ENCODE data around the gene KCNV2. TPM values are rescaled to one million over a fixed set of nuclear protein-coding genes. Genes with fewer than 3 reads are reported as not detected.

KCNV2 gene
- total RNA-seq, result not detected

DNA sequence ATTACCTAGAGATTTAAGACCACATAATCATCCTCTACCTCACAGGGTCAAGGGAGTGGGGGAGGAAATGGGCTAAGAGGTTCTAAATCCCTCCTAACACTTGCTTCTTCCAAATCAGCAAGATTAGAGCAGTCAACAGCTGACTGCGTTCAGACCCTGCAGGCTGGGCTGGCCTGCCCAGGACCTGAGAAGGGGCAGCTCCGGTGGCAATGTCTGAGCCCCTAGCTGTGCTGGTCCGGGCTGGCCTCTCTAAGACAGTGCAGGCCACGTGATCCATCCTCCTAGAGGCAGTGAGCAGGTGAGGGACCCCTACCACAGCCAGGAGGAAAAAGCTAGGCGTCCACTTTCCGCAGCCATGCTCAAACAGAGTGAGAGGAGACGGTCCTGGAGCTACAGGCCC lies at the start of gene KCNV2:
TSS of gene KCNV2 (plus strand) at position 126 of the 400 bp plus-strand sequence. CDS start at position 356, 230 bp downstream.
- no peak within 1 kb of the TSS for H3K27ac Mint-ChIP-seq
- H3K4me1 Mint-ChIP-seq, result no peaks in the 10 kb centered on the region
- H3K27me3 Mint-ChIP-seq, result no peaks in the 10 kb centered on the region
- peaks cover 12% of the 10 kb centered on the region for H3K36me3 Mint-ChIP-seq
- no peak for ATAC-seq (ENCODE audit: low read depth)
- DNase-seq, result no peak
- no peak within 1 kb of the TSS for H3K4me3 Mint-ChIP-seq
- H3K9me3 Mint-ChIP-seq, result peaks cover 10% of the 10 kb centered on the region
- POLR2A ChIA-PET, result no interaction called here

DNA sequence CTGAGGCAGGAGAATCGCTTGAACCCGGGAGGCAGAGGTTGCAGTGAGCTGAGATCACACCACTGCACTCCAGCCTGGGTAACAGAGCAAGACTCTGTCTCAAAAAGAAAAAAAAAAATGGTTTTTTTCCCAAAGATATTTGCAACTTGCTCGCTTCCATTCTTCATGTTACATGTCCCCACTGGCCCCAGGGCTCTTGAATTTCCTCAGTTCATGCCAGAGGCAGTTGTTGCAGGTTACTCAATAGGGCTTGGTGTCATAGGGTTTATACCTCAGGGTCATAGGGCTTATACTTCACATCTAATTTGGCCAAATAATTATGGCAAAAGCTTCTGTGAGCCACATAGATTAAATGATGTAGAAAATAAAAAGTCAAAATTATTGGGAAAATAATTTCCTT lies 44.1 kb upstream of the KCNV2 start:
- ATAC-seq (ENCODE audit: low read depth) (no peak), DNase-seq (no peak)
- Mint-ChIP-seq H3K4me3 (no peak overlapping the region), H3K9me3 (no peaks in the 10 kb centered on the region), H3K36me3 (no peaks in the 10 kb centered on the region), H3K4me1 (no peaks in the 10 kb centered on the region), H3K27ac (no peak overlapping the region), H3K27me3 (peaks cover 5% of the 10 kb centered on the region)
- POLR2A ChIA-PET, result no interaction called here

DNA sequence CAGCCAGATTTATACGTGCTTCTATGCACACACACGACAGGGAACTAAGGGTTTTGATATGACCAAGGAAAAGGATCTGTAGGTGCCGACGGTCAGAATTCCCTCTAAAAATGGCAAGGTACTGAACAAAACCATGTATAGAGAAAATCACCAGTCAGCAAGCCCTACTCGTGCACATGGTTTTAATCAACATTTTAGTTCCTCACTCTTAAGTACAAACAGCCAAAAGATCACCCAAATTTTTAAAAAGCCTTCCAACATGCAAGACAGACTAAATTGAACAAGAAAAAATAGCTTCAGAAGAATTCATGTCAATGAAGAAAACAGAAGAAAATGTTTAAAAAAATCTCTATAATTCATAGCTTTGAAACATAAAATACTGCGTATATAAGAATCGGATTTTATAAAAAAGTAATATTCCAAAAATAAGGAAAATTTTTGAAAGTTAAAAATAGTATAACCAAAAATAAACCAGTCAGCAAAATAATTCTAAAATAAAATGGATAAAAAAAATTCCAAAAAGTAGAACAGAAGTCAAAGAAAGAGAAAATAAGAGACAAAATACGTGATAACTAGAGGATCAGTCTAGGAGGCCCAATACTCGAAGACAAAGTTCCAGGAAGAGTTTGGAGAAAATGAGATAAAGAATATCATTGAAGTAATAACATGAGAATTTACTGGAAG lies 43.0 kb upstream of the KCNV2 start:
- peaks cover 6% of the 10 kb centered on the region for H3K27me3 Mint-ChIP-seq
- no peaks in the 10 kb centered on the region for H3K36me3 Mint-ChIP-seq
- DNase-seq (no peak), ATAC-seq (ENCODE audit: low read depth) (no peak)
- H3K4me3 Mint-ChIP-seq, result no peak overlapping the region
- no peaks in the 10 kb centered on the region for H3K4me1 Mint-ChIP-seq
- POLR2A ChIA-PET, result no interaction called here
- H3K27ac Mint-ChIP-seq, result no peak overlapping the region
- no peaks in the 10 kb centered on the region for H3K9me3 Mint-ChIP-seq

DNA sequence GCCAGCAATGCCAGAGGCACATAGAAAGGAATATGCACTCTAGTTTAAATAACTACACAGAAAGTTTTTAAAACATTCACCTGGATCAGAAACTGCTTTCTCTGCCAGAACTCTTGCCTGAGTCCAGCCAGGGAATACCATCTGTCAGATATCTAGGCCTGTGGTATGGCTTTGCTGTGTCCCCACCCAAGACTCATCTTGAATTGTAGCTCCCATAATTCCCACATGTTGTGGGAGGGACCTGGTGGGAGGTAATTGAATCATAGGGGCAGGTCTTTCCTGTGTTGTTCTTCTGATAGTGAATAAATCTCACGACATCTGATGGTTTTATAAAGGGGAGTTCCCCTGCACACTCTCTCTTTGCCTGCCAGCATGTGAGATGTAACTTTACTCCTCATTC lies 41.5 kb upstream of the KCNV2 start:
- no peaks in the 10 kb centered on the region for H3K36me3 Mint-ChIP-seq
- no peaks in the 10 kb centered on the region for H3K4me1 Mint-ChIP-seq
- DNase-seq, result no peak
- H3K27ac Mint-ChIP-seq, result no peak overlapping the region
- no peak for ATAC-seq (ENCODE audit: low read depth)
- no peaks in the 10 kb centered on the region for H3K9me3 Mint-ChIP-seq
- POLR2A ChIA-PET, result no interaction called here
- no peak overlapping the region for H3K4me3 Mint-ChIP-seq
- H3K27me3 Mint-ChIP-seq, result peaks cover 8% of the 10 kb centered on the region

DNA sequence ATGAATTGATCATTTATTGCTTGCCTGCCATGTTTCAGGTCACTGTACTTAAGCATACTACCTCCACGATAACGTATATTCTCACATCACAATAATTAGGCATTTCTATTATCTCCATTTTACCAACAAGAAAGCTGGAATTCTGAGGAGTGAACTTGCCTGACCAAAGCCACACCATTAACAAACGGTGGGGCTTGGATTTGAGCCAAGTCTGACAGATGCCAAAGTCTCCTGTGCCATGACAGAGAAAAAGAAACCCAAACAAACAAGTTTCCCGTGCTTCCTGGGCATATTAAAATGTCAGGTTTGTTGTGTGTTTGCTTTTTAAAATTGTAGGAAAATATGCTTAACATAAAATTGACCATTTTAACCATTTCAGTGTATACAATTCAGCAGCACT lies 40.8 kb upstream of the KCNV2 start:
- Mint-ChIP-seq H3K27me3 (peaks cover 8% of the 10 kb centered on the region), H3K4me3 (no peak overlapping the region), H3K4me1 (no peaks in the 10 kb centered on the region), H3K27ac (no peak overlapping the region), H3K36me3 (no peaks in the 10 kb centered on the region), H3K9me3 (no peaks in the 10 kb centered on the region)
- DNase-seq (no peak), ATAC-seq (ENCODE audit: low read depth) (no peak)
- POLR2A ChIA-PET, result no interaction called here

DNA sequence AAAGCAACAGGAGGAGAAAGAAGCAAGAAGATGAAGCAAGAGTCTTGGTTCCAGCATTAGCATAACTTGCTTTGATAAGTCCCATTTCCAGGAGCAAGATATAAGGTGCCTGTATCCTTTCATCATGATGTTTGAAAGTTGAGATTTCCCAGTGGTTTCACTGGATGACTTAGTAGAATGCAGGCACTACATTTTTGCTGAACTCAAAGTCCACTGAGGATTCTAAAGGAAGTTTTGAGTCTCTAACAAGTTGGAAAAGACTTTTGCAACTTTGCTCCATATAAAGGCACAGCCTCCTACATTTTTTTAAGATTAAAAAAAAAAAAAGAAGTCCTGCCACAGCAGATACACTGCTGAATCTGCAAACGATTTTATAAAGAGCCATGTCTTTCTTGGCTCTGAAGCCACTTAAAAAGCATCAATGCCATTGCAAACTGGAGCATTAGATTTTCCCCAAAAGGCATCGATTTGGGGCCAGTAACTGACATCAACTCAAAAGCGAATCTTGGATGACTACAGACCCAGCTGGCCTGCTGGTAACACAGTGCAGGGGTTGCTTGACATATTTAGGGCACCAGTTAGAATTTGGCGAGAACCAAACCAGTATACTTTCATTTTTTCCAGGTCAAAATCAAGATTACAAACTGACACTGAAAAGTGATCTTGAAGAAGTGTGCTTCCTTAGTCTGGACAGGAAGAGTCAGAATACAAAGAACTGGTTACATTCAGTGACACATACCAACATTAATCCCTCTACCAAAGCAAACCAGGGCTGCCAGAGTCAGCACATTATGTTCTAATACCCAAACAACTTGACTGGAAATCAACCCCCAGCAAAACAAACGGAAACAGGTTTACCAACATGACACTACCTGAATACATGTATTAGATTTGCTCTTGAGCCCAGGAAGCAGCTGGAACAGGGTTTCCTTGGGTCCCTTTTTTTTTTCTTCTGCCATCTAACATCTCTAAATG lies 39.1 kb upstream of the KCNV2 start:
- Mint-ChIP-seq H3K27me3 (peaks cover 8% of the 10 kb centered on the region), H3K4me1 (no peaks in the 10 kb centered on the region), H3K27ac (no peak overlapping the region), H3K36me3 (no peaks in the 10 kb centered on the region), H3K9me3 (no peaks in the 10 kb centered on the region), H3K4me3 (no peak overlapping the region)
- ATAC-seq (ENCODE audit: low read depth), result no peak
- POLR2A ChIA-PET, result no interaction called here
- DNase-seq, result no peak

DNA sequence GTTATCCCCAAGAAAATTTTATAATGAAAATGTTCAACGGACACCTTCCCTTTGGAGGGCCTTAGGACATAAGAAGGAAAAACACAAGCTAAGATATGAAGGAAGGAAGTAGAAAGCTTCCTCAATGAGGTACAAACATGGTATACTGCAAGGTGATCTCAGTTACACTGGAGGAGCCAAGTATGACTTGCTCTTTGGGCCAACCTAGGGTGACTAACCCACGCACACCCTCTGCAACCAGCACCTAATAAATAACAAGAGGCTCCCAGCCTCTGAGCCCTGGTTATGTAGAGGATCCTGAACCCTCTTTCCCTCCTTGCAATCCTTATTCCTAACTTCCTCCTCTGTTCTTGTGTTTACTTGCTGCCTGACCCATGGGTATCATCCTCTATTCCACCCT lies 38.3 kb upstream of the KCNV2 start:
- Mint-ChIP-seq H3K4me1 (no peaks in the 10 kb centered on the region), H3K27ac (no peak overlapping the region), H3K27me3 (peaks cover 8% of the 10 kb centered on the region), H3K4me3 (no peak overlapping the region), H3K9me3 (no peaks in the 10 kb centered on the region), H3K36me3 (no peaks in the 10 kb centered on the region)
- DNase-seq, result no peak
- no peak for ATAC-seq (ENCODE audit: low read depth)
- POLR2A ChIA-PET, result no interaction called here

DNA sequence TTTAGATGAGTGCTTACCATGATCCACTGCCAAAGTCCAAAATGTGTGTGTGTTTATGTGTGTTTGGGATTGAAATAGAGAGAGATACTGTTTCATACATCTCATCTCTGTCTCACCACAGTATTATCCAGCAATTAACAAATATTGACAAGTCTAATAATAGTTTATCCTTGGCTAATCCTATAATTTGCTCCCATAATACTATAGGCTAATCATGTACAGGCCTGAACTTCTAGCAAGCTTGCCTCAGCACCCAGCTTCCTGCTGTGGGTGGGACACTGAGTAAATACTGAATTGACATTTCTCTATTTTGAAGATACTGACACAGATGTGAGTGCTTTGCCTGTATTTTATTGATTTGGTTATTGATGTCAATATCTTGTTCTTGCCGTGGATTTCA lies 35.3 kb upstream of the KCNV2 start:
- DNase-seq (no peak), ATAC-seq (ENCODE audit: low read depth) (no peak)
- no peak overlapping the region for H3K4me3 Mint-ChIP-seq
- no peak overlapping the region for H3K27ac Mint-ChIP-seq
- H3K36me3 Mint-ChIP-seq, result no peaks in the 10 kb centered on the region
- POLR2A ChIA-PET, result interaction anchor here (1.8 kb wide), 1 partner anchor 59 kb away, joined by 3 read pairs; no protein-coding TSS in a partner anchor
- peaks cover 8% of the 10 kb centered on the region for H3K27me3 Mint-ChIP-seq
- no peaks in the 10 kb centered on the region for H3K9me3 Mint-ChIP-seq
- no peaks in the 10 kb centered on the region for H3K4me1 Mint-ChIP-seq

DNA sequence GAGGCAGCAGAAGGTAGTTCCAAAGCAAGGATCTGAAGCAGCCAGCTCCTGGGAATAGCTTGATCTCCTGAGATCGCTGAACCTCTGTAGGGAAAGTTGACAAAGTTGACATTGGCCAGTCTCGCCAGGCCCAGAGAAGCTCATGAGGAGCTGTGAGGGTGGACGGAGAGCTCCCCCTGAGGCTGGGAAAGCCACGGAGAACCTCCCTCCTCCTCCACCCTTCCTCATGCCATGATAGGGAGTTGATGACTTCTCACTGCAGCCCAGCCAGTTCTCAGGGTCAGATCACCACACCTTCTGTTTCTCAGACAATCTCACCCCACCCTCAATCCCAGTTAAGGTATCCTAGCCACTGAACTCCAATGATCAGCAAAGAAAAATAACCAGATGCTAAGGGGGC lies 30.4 kb upstream of the KCNV2 start:
- POLR2A ChIA-PET, result no interaction called here
- Mint-ChIP-seq H3K4me3 (no peak overlapping the region), H3K36me3 (no peaks in the 10 kb centered on the region), H3K4me1 (no peaks in the 10 kb centered on the region), H3K9me3 (no peaks in the 10 kb centered on the region), H3K27ac (no peak overlapping the region), H3K27me3 (no peaks in the 10 kb centered on the region)
- ATAC-seq (ENCODE audit: low read depth), result no peak
- DNase-seq, result no peak

DNA sequence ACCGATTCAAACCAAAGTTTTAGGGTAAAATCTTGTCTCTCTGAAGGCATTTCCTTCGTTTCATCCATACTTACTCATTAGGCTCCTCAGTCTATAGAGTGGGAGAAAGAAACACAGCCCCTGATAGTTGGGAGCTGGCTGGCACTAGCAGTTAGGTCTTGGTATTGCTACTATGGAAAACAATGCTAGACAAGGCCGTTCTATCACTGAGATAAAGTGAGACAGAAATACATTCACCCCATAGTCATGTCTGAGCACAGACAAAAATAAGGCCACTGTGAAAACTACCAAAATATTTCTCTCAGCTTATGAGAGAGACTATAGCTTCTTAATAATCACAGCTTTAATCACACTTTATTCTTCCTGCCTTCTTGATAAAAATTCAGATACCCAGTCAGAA lies 28.7 kb upstream of the KCNV2 start:
- Mint-ChIP-seq H3K4me1 (no peaks in the 10 kb centered on the region), H3K36me3 (no peaks in the 10 kb centered on the region), H3K27ac (no peak overlapping the region), H3K9me3 (no peaks in the 10 kb centered on the region), H3K27me3 (no peaks in the 10 kb centered on the region), H3K4me3 (no peak overlapping the region)
- no peak for DNase-seq
- POLR2A ChIA-PET, result no interaction called here
- ATAC-seq (ENCODE audit: low read depth), result no peak

DNA sequence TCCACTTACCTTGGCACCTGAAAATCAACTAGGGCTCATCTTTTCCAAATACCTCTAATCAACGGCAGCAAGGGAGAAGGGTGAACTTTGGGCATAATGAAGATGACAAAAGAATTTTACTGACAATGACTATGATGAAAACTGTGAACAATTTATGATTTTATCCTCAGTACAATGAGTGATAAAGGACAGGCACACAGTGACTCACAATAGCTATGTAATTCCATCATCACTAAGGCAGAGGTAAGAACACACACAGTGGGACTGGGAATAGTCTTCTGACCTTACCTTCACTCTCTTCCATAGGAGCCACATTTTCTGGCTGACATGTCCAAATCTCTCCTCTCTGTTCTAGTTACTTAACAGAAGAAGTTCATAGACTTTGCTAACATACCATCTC lies 26.1 kb upstream of the KCNV2 start:
- H3K27ac Mint-ChIP-seq, result no peak overlapping the region
- DNase-seq (no peak), ATAC-seq (ENCODE audit: low read depth) (no peak)
- H3K27me3 Mint-ChIP-seq, result no peaks in the 10 kb centered on the region
- H3K9me3 Mint-ChIP-seq, result no peaks in the 10 kb centered on the region
- no peaks in the 10 kb centered on the region for H3K36me3 Mint-ChIP-seq
- no peak overlapping the region for H3K4me3 Mint-ChIP-seq
- H3K4me1 Mint-ChIP-seq, result no peaks in the 10 kb centered on the region
- POLR2A ChIA-PET, result no interaction called here

DNA sequence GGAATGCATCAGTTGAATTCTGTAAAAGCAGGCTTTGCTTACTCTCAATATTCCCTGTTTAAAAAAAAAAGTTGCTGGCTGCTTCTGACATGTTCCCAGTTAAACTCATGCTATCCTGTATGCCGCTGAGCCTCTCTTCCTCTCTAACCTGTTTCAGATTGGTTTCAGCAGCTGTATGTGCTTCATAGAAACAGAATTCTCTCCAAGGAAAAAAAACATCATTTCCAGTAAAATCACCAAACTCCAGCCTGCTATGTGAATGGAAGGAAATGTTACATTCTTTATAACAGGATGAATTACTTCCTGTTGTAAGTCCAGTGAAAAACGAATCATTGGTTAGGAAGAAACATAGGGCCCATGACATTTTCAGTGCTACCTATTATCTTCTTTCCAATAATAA lies 25.7 kb upstream of the KCNV2 start:
- no peak for ATAC-seq (ENCODE audit: low read depth)
- no peaks in the 10 kb centered on the region for H3K27me3 Mint-ChIP-seq
- no peaks in the 10 kb centered on the region for H3K9me3 Mint-ChIP-seq
- H3K27ac Mint-ChIP-seq, result no peak overlapping the region
- POLR2A ChIA-PET, result no interaction called here
- no peak for DNase-seq
- H3K4me1 Mint-ChIP-seq, result no peaks in the 10 kb centered on the region
- no peak overlapping the region for H3K4me3 Mint-ChIP-seq
- H3K36me3 Mint-ChIP-seq, result no peaks in the 10 kb centered on the region

DNA sequence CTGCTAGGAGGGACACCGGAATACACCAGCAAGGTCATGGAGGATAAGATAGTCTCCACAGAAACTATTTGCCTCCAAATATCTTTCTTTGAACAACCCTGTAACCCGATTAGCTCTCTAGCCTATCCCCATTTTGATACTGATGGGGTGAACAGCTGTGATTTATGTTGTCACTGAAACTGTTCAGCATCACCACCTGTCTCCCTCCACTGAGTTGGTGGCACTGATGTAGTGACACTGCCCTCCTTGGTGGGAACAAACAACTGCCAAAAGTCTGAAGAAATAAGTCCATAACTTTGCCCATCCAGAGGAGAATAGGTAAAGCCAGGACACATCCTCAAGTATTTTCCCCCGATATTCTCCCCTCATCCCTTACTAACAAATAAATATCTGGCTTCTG lies 24.3 kb upstream of the KCNV2 start:
- no peaks in the 10 kb centered on the region for H3K9me3 Mint-ChIP-seq
- no peaks in the 10 kb centered on the region for H3K36me3 Mint-ChIP-seq
- H3K27me3 Mint-ChIP-seq, result no peaks in the 10 kb centered on the region
- no peak overlapping the region for H3K27ac Mint-ChIP-seq
- H3K4me1 Mint-ChIP-seq, result no peaks in the 10 kb centered on the region
- ATAC-seq (ENCODE audit: low read depth) (no peak), DNase-seq (no peak)
- H3K4me3 Mint-ChIP-seq, result no peak overlapping the region
- POLR2A ChIA-PET, result no interaction called here

DNA sequence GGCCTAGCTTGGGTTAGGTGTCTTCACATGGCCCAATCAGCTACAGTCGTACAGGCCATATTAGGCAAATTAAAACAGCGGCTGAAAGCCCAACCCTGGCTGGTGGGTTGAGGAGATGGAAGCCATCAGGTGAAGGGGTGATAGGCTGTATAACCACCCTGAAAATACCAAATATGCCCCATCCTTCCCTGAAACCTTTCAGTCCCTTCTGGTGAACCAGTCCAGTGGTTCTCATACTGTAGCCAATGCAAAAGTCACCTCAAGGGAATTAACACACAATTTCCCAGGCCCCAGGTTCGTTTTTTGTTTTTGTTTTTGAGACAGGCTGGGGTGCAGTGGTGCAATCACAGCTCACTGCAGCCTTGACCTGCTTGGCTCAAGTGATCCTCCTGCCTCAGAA lies 19.8 kb upstream of the KCNV2 start:
- Mint-ChIP-seq H3K27ac (no peak overlapping the region), H3K4me1 (no peaks in the 10 kb centered on the region), H3K27me3 (no peaks in the 10 kb centered on the region), H3K36me3 (no peaks in the 10 kb centered on the region), H3K9me3 (no peaks in the 10 kb centered on the region), H3K4me3 (no peak overlapping the region)
- DNase-seq, result no peak
- POLR2A ChIA-PET, result no interaction called here
- ATAC-seq (ENCODE audit: low read depth), result no peak
